ENCODE results near the gene BCAS3.
"Not testable (repeated sequence)": the region's sequence is repeated elsewhere in the genome, so short reads cannot be mapped to it uniquely, and the experiment has no call there.

Gene BCAS3

DNA sequence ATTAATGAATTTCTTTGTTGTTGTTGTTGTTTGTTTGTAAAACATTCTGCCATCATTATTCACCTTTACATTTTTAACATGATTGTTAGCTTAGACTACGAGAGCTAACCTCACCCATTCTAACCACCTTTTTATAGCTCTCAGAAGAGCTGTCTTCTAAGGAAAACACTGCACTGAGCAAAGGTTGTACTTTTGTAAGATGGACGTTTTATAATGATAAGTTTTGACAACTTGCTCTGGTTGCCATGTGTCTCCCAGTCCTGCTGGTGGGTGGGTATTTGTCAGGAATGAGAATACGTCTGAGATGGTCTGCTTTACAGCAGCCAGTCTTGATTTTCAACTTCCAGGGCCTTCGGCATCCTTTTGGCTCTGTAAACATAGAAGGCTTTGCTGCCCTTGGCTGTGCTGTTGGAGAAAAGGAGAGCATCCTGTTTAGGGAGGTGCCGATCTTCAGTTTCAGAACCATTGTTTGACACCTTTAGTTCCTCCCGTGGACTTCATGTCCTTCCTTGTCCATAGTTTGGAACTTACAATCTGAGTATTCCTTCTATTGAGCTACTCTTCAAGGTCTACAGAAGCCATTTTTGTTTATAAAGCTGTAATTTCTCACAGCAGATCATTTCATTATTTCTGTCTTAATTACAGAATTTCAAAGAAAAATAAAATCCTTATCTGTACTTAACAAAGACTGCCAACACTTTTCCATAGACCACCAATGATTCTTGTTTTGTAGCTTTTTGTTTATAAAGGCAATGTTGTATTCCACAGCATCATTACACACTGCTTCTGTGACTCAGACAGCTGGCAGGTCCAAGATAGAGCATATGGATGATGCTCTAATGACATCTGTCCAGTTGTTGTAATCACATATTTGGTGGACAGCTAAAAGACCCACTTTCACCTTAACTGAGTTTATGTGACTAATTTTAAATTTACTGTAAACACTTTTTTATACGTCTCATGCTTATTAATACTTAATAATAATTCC is 451.9 kb downstream of the BCAS3 start:
- no peak for DNase-seq (ENCODE audit: low read depth)

GRCh38 chr17:61130330-61130729 is 452.7 kb downstream of the BCAS3 start:
- no peak for DNase-seq (ENCODE audit: low read depth)

GRCh38 chr17:61131585-61131984 is 453.9 kb downstream of the BCAS3 start:
- no peak for DNase-seq (ENCODE audit: low read depth)

GRCh38 chr17:61132524-61132923 is 454.9 kb downstream of the BCAS3 start:
- DNase-seq (ENCODE audit: low read depth): no peak

DNA sequence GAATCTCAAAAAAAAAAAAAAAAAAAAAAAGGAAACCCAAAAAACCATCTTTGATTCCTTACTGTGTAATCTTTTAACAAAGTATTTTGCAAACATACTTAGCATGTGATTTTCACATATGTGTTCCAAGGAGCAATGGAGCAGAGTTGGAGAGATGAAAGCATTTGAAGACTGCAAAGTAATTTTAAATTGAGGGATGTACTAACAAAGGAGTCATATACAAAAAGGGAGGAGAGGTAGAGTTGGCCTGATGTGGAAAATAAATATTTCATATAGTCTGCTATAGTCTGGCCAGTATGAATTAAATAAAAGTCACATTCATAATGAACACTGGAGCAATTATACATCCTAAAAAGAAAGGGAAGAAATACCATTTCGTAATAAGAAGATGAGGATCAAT is 456.2 kb downstream of the BCAS3 start:
- no peak for DNase-seq (ENCODE audit: low read depth)

DNA sequence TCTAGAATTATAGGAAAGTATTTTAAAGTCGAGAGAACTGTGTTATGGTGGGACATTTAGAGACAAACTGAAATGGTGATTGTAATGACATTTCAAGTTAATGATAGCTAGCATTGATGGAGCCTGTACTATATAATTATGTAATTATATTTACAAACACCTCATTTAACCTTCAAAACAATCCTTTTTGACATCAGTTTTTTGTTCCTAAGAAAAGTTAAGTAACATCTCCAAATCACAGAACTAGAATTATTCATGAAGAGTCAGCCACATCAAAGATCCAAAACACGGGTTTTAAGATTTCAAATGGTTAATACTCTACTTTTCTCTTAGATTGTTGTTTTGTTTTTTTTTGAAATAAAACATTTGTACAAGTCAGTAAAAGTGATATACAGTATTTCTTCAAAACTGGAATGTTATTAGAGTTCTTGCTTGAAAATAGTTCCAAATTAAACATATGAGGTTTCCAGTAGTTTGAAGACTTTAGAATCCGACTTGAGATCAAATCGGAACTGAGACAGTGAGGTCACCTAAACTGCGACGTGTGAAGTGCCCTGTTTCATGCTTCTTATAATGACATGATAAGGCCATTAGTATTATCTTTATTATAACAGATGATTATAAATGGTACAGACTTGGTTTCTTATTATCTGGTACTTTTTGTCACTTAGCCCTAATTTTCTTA is 457.0 kb downstream of the BCAS3 start:
- no peak for DNase-seq (ENCODE audit: low read depth)

DNA sequence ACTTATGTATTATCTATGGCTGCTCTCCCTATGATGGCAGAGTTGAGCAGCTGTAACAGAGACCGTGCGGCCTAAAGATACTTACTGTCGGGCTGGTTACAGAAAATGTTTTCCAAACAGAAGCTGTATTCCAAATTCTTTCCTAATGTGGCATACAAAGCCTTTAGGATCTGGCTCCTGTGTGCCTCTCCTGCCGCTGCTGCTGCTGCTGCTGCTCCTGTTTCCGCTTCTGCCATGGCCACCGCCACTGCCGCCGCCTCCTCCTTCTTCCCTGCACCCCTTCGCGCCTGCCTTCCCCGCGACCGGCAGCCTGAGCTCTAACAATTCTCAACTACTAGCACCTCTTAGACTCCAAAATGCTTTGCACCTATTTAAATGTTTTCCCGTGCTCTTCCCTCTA is 458.1 kb downstream of the BCAS3 start:
- DNase-seq (ENCODE audit: low read depth): no peak

- no peak for DNase-seq (ENCODE audit: low read depth)
Measured at GRCh38 chr17:61136296-61136695, 458.6 kb downstream of the BCAS3 start.

DNA sequence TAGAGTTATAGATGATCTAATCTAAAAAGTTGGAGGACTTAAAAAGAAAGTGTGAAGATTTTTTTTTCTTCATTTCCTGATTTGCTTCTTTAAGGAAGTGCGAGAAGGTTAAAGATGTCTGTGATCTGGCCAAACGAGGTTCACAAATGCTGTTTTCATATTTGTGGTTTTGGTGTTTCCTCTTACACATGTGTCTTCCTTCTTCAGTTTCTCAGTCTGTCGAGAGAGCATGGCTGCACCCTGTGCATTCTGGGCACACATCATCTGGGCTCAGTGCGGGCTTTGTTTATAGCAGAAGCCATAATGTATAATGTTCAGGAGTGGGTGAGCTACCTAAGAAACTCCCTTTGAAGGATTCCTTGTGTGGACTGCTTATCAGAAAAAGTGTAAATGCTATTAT is 461.6 kb downstream of the BCAS3 start:
- DNase-seq (ENCODE audit: low read depth): peak; percentile 12

GRCh38 chr17:61140081-61140786 is 462.6 kb downstream of the BCAS3 start:
- DNase-seq (ENCODE audit: low read depth): no peak

- no peak for DNase-seq (ENCODE audit: low read depth)
Measured at GRCh38 chr17:61143026-61143425, 465.4 kb downstream of the BCAS3 start.

GRCh38 chr17:61144137-61144536 is 466.5 kb downstream of the BCAS3 start:
- DNase-seq (ENCODE audit: low read depth): no peak

- DNase-seq (ENCODE audit: low read depth): no peak
Measured at GRCh38 chr17:61144617-61145564, 467.2 kb downstream of the BCAS3 start.

GRCh38 chr17:61146833-61147232 is 469.2 kb downstream of the BCAS3 start:
- DNase-seq (ENCODE audit: low read depth): not testable (repeated sequence)

- DNase-seq (ENCODE audit: low read depth): no peak
Measured at GRCh38 chr17:61149106-61149825, 471.6 kb downstream of the BCAS3 start.

DNA sequence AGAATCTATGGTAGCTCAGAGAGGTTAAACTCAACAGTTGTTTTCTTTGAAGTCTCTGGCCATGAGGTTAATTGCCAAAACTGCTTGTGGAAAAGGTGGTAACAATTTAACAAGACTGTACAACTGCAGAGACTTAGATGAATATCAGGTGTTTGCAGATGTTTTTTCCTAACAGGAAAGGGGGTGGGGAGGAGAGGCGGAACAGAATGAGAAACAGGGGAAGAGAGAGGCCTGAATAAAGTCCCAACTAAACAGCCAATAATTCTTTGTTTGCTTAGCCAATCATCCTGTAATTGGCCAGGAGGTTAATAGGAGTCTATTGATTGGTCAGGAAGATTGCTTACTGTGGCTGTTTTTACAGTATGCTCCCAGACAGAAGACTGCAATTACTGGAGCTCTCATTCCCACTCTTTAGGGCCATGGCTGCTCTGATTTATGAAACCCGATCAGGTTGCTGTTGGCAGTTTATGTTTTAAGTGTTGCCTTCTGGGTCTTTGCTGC is 472.3 kb downstream of the BCAS3 start:
- DNase-seq (ENCODE audit: low read depth): no peak

GRCh38 chr17:61150686-61151299 is 473.1 kb downstream of the BCAS3 start:
- no peak for DNase-seq (ENCODE audit: low read depth)

DNA sequence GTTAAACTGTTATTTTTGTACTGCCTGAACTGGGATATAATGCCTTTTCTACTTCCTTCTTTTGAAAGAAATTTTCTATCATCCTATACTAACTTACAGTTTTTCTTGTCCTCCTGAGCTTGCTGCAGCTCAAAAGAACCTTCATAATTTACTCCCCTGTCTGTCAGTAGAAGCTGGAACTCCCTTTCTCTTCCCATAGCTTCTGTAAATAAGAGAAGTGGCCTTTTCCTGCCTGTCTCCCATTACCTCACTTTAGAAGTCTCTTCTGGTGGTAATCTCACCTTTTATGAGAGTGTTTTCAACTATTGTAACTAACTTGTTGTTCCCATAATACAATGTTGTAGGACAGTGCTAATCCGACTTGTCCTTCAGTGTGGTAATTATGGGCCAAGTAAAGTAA is 475.2 kb downstream of the BCAS3 start:
- DNase-seq (ENCODE audit: low read depth): no peak

DNA sequence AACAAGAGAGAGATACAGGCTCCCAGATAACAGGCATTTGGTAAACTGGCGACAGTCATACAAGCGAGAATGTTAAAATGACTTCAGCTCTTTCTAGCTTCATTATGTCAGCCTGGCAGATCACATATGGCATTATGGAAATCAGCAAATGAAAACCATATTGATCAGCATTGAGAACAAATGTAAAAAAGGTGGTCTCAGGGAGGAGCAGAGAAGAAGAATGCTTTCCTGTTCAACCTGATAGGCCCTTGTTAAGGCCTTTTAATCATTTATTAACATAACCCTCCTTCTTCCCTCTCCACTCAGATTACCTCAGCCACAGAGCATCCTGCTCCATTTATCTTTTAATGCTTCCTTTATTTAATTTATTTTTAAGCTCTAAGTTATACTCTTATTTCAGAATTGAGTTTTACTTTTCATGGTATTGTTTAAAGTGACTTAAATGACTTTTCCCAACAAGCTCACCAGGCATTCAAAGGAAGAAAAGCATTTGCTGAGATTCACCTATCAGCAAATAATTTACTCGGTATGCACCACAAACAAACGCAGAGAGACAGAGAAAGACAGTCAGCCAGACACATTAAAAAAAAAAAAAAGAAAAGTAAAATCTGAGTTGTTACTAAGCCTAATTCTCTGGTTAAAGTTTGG is 478.1 kb downstream of the BCAS3 start:
- no peak for DNase-seq (ENCODE audit: low read depth)

All from activated gamma-delta T cell treated with anti-CD3 and anti-CD28 coated beads, Interleukin-2, amount 50 U/mL, for 16 hours (primary cell).